Tibial nerve (tissue), 4 donors: Measurements from ENCODE around the gene MPL. TPM values are rescaled to one million over a fixed set of nuclear protein-coding genes. Genes with fewer than 3 reads are reported as not detected.
"Not testable (repeated sequence)": the region's sequence is repeated elsewhere in the genome, so short reads cannot be mapped to it uniquely, and the experiment has no call there.

ENCODE experiments used
- DNase-seq, 2 donors: peaks; one replicate each; pipeline ENCODE4 v3.0.0-alpha.2; 2019; ENCODE audit warnings: low spot score in 2 of 2
- H3K27ac ChIP-seq, 4 donors: fragments of 200-600 bp; sonication (generic) in 3 of 4; one replicate each; pipeline ENCODE4 v1.5.1; 2017 to 2019; ENCODE audit warnings: mild to moderate bottlenecking in 1 of 4
- H3K27me3 ChIP-seq, 2 donors: fragments of 200-600 bp; sonication (generic) in 1 of 2; one replicate each; pipeline versions ENCODE4 v1.5.1 to v1.6.0; 2017 to 2019
- H3K36me3 ChIP-seq, 3 donors: fragments of 200-600 bp; sonication (generic); one replicate each; pipeline ENCODE4 v1.5.1; 2018 to 2019
- H3K4me1 ChIP-seq, 4 donors: fragments of 200-600 bp; sonication (generic) in 3 of 4; one replicate each; pipeline ENCODE4 v1.5.1; 2017 to 2019
- H3K4me3 ChIP-seq, 4 donors: fragments of 200-600 bp; sonication (generic) in 3 of 4; one replicate each; pipeline ENCODE4 v1.5.1; 2017 to 2019; ENCODE audit warnings: mild to moderate bottlenecking in 1 of 4, moderate library complexity in 1 of 4
- H3K9me3 ChIP-seq, 4 donors: fragments of 200-600 bp; sonication (generic) in 3 of 4; one replicate each; pipeline ENCODE4 v1.5.1; 2017 to 2019
- EP300 ChIP-seq, 2 donors: sonication (generic); formaldehyde crosslinking; IDR thresholded peaks; one replicate each; pipeline ENCODE4 v1.6.1; 2017; ENCODE audit warnings: antibody characterized with exemption in 2 of 2, mild to moderate bottlenecking in 1 of 2
- POLR2A ChIP-seq, 2 donors: fragments of 450-650 bp; IDR thresholded peaks; one replicate each; pipeline ENCODE4 v1.6.1; 2017; ENCODE audit warnings: antibody characterized with exemption in 2 of 2, mild to moderate bottlenecking in 2 of 2, moderate library complexity in 2 of 2
- WGBS, 2 donors: methylation state at CpG; one replicate each; pipeline ENCODE4 v1.1.5; 2018; 5-methylcytosine and 5-hydroxymethylcytosine counted together
- total RNA-seq, 4 donors: library from RNA; depleted of rRNA; stranded (reverse); fragments of >200 nt; gene quantifications; one replicate each; pipeline ENCODE4 v1.1.0, GENCODE V29; 2016
- TF ChIP-seq, protein P1 (sequence below), 5 experiments: fragments of 200-600 bp in 3 of 5; fragments of 450-650 bp in 2 of 5; sonication (generic) in 3 of 5; IDR thresholded peaks; one replicate each; pipeline ENCODE4 v1.5.1; 2016 to 2019; ENCODE audit warnings: antibody characterized with exemption in 5 of 5, mild to moderate bottlenecking in 3 of 5, moderate library complexity in 2 of 5

The MPL gene
- total RNA-seq, 4 donors from 2014 or later: 0.66 to 1.7 TPM; not detected in 2

DNA sequence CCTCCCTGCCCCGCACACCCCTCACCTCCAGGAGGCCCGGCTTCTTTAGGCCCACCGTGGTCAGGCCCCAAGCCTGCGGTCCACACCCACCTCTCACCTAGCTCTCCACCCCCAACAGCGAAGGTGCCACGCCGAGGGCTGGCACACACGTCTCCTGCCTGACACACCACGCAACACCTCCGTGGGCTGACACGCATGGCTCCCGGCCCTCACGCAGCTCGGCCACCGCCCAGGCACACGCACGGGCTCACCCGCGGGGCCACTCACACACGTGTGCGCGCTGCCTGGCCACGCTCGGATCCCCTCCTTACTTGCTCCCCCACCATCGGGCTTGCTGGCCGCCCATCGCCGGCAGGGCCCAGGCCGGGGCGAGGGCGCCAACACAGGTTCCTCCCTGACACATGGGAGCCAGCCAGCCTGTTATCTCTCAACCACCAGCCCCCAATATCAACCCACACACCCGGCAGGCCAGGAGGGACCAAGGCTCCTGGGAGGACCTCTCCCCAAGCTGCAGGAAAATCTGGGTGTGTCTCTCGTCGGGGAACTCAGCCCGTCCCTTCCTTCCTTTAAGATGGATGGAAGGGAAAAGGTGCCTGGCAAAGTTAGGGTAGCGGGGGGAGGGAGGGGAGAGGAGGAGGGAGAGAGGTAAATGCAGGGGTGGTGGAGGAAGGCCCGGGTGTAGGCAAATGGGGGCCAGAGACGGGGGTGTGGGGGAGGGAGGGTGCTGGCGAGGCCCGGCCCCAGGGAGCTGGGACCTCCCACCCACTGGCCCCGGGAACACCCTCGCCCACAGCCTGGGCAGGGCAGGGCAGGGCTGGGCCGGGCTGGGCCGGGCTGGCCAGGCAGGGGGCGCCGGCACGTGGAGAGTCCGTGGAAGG, 29.6 kb downstream of the MPL start:
- TF ChIP-seq EP300 (IDR thresholded peaks at IDR 0.05): no peak
- TF ChIP-seq POLR2A (IDR thresholded peaks at IDR 0.05): peak in 1 of 2 donors; percentile 21
- TF ChIP-seq, protein P1, sequence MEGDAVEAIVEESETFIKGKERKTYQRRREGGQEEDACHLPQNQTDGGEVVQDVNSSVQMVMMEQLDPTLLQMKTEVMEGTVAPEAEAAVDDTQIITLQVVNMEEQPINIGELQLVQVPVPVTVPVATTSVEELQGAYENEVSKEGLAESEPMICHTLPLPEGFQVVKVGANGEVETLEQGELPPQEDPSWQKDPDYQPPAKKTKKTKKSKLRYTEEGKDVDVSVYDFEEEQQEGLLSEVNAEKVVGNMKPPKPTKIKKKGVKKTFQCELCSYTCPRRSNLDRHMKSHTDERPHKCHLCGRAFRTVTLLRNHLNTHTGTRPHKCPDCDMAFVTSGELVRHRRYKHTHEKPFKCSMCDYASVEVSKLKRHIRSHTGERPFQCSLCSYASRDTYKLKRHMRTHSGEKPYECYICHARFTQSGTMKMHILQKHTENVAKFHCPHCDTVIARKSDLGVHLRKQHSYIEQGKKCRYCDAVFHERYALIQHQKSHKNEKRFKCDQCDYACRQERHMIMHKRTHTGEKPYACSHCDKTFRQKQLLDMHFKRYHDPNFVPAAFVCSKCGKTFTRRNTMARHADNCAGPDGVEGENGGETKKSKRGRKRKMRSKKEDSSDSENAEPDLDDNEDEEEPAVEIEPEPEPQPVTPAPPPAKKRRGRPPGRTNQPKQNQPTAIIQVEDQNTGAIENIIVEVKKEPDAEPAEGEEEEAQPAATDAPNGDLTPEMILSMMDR (IDR thresholded peaks at IDR 0.05): no peak
- H3K27ac ChIP-seq: peak overlapping the region; percentile 88 to 98 (median 98)
- H3K27me3 ChIP-seq: no peaks in the 10 kb centered on the region
- peaks cover 0 to 37% (median 26%) of the 10 kb centered on the region in 3 donors for H3K36me3 ChIP-seq
- peak overlapping the region; percentile 80 to 97 (median 91) for H3K4me3 ChIP-seq
- 2 to 3% methylated on average over 36 to 39 of the region's 48 CpGs for WGBS, 2 donors
- peaks cover 0 to 42% (median 20%) of the 10 kb centered on the region in 4 donors for H3K4me1 ChIP-seq
- no peaks in the 10 kb centered on the region for H3K9me3 ChIP-seq
- no peak for DNase-seq

DNA sequence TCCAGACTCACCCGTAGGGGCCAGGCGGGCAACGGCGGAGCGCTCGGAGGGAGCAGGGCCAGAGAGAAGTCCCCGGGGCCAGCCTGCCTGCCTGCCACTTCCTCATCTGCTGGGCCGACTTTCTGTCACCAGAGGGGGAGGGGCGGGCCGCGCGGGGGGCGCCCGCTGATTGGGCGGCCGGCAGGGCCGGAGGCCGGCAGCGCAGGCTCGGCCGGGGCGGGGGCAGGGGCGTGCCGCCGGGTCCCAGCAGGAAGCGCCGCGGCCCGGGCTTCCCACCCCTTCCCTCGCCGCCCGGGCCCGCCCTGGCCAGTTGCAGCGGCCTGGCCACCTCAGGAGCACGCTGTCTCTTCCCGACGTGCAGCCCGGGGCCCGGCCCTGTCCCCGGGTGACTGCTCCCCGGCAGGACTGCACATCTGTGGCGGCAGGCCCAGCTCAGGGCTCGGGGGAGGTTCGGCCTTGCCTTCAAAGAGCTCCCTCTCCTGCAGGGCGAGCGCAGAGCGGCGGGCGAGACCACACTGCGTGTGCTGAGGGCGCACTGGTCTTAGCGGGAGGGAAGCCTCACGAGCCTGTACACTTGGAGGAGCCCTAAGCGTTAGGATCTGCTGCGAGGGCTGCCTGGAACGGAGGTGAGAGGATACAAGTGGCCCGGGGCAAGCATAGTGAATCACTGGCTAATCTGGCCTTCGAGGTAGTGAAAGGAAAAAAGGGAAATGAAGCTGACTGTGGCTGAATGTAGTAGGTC, 30.5 kb downstream of the MPL start, which contains the start of gene ELOVL1:
Gene ELOVL1, minus strand, starts transcription at position 108 of the 742 bp plus-strand sequence. CDS start 2,402 bp downstream, outside the sequence.
- Histone ChIP-seq H3K4me3 (peak within 1 kb of the TSS; percentile 80 to 97 (median 91)), H3K36me3 (peaks cover 0 to 29% (median 20%) of the 10 kb centered on the region in 3 donors), H3K27ac (peak within 1 kb of the TSS; percentile 88 to 98 (median 98)), H3K4me1 (peaks cover 0 to 42% (median 20%) of the 10 kb centered on the region in 4 donors), H3K27me3 (no peaks in the 10 kb centered on the region), H3K9me3 (no peaks in the 10 kb centered on the region)
- WGBS, 2 donors: 1% methylated on average over 15 to 35 of the region's 58 CpGs
- TF ChIP-seq POLR2A (IDR thresholded peaks at IDR 0.05): peak; percentile 26 to 74
- TF ChIP-seq EP300 (IDR thresholded peaks at IDR 0.05): peak in 1 of 2 donors; percentile 81
- TF ChIP-seq, protein P1 (IDR thresholded peaks at IDR 0.05): peak in 3 of 5 experiments; percentile 14 to 55 (median 37)
- DNase-seq: peak; percentile 83 to 86

DNA sequence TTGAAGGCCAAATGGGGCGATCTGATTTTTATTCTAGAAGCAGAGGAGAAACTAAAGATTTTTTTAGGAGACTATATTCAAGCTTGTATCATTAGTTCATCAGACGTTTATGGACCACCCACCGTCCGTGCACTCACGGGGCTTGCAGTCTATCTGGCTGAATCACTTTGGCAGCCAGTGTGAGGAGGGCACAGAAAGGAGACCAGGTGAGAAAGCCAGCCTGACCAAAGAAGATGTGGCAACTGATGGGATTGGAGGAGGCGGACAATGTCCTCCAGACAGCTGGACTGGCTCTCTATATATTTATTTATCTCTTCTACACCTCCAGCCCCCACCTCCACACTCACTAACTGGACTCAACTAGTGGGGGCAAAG, 31.0 kb downstream of the MPL start:
- peak overlapping the region; percentile 71 to 97 (median 83) for H3K4me3 ChIP-seq
- H3K9me3 ChIP-seq: no peaks in the 10 kb centered on the region
- H3K4me1 ChIP-seq: peaks cover 0 to 48% (median 20%) of the 10 kb centered on the region in 4 donors
- H3K27me3 ChIP-seq: no peaks in the 10 kb centered on the region
- peaks cover 0 to 27% (median 17%) of the 10 kb centered on the region in 3 donors for H3K36me3 ChIP-seq
- 15 to 17% methylated on average over 6 of the region's 6 CpGs for WGBS, 2 donors
- no peak for DNase-seq
- peak overlapping the region; percentile 71 to 98 (median 96) for H3K27ac ChIP-seq
- TF ChIP-seq, protein P1 (IDR thresholded peaks at IDR 0.05): no peak
- TF ChIP-seq EP300 (IDR thresholded peaks at IDR 0.05) (no peak), POLR2A (IDR thresholded peaks at IDR 0.05) (no peak)

DNA sequence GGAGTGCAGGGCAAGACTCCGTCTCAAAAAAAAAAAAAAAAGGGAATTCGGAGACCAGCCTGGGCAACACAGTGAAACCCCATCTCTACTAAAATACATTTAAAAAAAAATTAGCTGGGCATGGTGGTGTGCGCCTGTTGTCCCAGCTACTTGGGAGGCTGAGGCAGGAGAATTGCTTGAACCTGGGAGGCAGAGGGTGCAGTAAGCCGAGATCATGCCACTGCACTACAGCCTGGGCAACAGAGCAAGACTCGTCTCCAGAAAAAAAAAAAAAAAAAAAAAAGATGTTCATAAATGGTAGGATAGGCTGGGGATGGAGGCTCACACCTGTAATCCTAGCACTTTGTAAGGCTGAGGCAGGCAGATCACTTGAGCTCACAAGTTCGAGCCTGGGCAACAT, 32.2 kb downstream of the MPL start:
- DNase-seq, H3K27me3 ChIP-seq, H3K27ac ChIP-seq, H3K9me3 ChIP-seq, H3K4me3 ChIP-seq: not testable (repeated sequence)
- H3K4me1 ChIP-seq: peaks cover 0 to 48% (median 20%) of the 10 kb centered on the region in 4 donors
- peaks cover 0 to 19% (median 6%) of the 10 kb centered on the region in 3 donors for H3K36me3 ChIP-seq
- 90 to 95% methylated on average over 6 of the region's 6 CpGs for WGBS, 2 donors

DNA sequence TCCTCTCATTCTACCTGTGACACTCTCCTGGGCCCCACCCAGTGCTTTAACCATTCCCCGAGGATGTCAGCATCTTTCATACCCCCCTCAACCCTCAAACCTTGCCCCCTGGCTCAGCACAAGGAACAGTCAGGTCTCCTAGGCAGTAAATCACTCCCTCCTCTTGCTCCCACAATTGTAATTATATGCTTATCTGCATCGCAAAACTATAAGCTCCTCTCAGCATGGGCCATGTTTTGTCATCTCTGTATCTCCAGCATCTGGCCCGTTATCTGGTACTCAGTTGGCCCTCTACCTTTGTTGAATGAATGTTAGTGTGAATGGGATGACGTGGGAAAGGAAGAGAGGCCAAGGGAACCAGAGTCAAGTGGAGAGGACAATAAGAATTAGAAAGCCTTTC, 32.9 kb downstream of the MPL start:
- Histone ChIP-seq H3K27me3 (no peaks in the 10 kb centered on the region), H3K4me3 (no peak overlapping the region)
- WGBS, 2 donors: 81 to 84% methylated on average over 4 of the region's 4 CpGs

More for the DNA sequence above, 32.9 kb downstream of the MPL start:
- Histone ChIP-seq H3K9me3 (no peaks in the 10 kb centered on the region), H3K27ac (peak overlapping the region in 1 of 4 donors; percentile 35), H3K4me1 (peaks cover 0 to 47% (median 20%) of the 10 kb centered on the region in 4 donors), H3K36me3 (peaks cover 0 to 11% (median 0%) of the 10 kb centered on the region in 3 donors)
- TF ChIP-seq, protein P1 (IDR thresholded peaks at IDR 0.05): no peak
- TF ChIP-seq POLR2A (IDR thresholded peaks at IDR 0.05) (no peak), EP300 (IDR thresholded peaks at IDR 0.05) (no peak)
- DNase-seq: no peak
